Stomach (tissue), 9 donors: Measurements from ENCODE around the gene MID1. TPM values are rescaled to one million over a fixed set of nuclear protein-coding genes. Genes with fewer than 3 reads are reported as not detected.
A peak's percentile ranks its signal among the peaks of the same experiment; 100 is the strongest.

Experiments
- DNase-seq, 2 donors: peaks; one replicate each; pipeline versions ENCODE4 v3.0.0 to v3.0.0-alpha.2; 2013 to 2019
- H3K27ac ChIP-seq, 5 donors: fragments of 200-600 bp in 4 of 5; sonication (generic) in 4 of 5; one replicate each; pipeline ENCODE4 v1.5.1; 2013 to 2019; ENCODE audit warnings: mild to moderate bottlenecking in 1 of 5, moderate library complexity in 1 of 5
- H3K27me3 ChIP-seq, 3 donors: fragments of 200-600 bp; sonication (generic); one replicate each; pipeline ENCODE4 v1.5.1; 2017 to 2019; ENCODE audit warnings: mixed run types in 1 of 3
- H3K36me3 ChIP-seq, 4 donors: fragments of 200-600 bp; sonication (generic); 1 replicate in 3 of 4; 2 replicates in 1 of 4; pipeline ENCODE4 v1.5.1; 2016 to 2019
- H3K4me1 ChIP-seq, 4 donors: fragments of 200-600 bp; sonication (generic); one replicate each; pipeline ENCODE4 v1.5.1; 2016 to 2019
- H3K4me3 ChIP-seq, 4 donors: fragments of 200-600 bp; sonication (generic) in 3 of 4; one replicate each; pipeline ENCODE4 v1.5.1; 2016 to 2019; ENCODE audit warnings: mild to moderate bottlenecking in 1 of 4
- H3K9me3 ChIP-seq, 4 donors: fragments of 200-600 bp; sonication (generic); one replicate each; pipeline ENCODE4 v1.5.1; 2016 to 2019
- EP300 ChIP-seq: sonication (generic); formaldehyde crosslinking; IDR thresholded peaks from one replicate; pipeline ENCODE4 v1.6.1; 2017; ENCODE audit warnings: antibody characterized with exemption
- POLR2A ChIP-seq, 4 donors: fragments of 450-650 bp; IDR thresholded peaks; one replicate each; pipeline ENCODE4 v1.6.1; 2016; ENCODE audit warnings: antibody characterized with exemption in 4 of 4, control low read depth in 2 of 4, mild to moderate bottlenecking in 1 of 4, moderate library complexity in 1 of 4
- POLR2AphosphoS5 ChIP-seq, 3 donors: sonication (generic); formaldehyde crosslinking; IDR thresholded peaks; one replicate each; pipeline ENCODE4 v1.6.1; 2016; ENCODE audit warnings: antibody characterized with exemption in 3 of 3
- WGBS, 5 donors: extraction: QIAGEN DNeasy Blood & Tissue Kit in 3 of 5; methylation state at CpG; one replicate each; pipeline versions ENCODE4 v1.1.5 to v1.1.7; 2013 to 2018; 5-methylcytosine and 5-hydroxymethylcytosine counted together
- intact Hi-C: fragments of 100-400 bp; cut with DNase I; formaldehyde crosslinking; loops from one replicate; pipeline ENCODE4 v1.15.1; 2023; ENCODE audit warnings: low total_unique reads
- polyA plus RNA-seq, 3 donors: library from polyadenylated mRNA; stranded (reverse); fragments of 200-250 nt; gene quantifications; one replicate each; pipeline ENCODE4 v1.2.3, GENCODE V29; 2013
- total RNA-seq, 5 donors: library from RNA; depleted of rRNA; stranded (reverse); fragments of >200 nt; gene quantifications; one replicate each; pipeline versions ENCODE4 v1.1.0 to v1.2.3, GENCODE V29; 2014 to 2016
- TF ChIP-seq, protein P1 (sequence below), 7 experiments: fragments of 450-650 bp in 4 of 7; fragments of 200-600 bp in 3 of 7; sonication (generic) in 3 of 7; IDR thresholded peaks; one replicate each; pipeline ENCODE4 v1.5.1; 2016 to 2019; ENCODE audit warnings: antibody characterized with exemption in 7 of 7, control low read depth in 2 of 7, mild to moderate bottlenecking in 1 of 7
- donor health status: healthy with polysubstance abuse.
- donor health status: Bipolar disorder and iron deficiency.
- donor health status: healthy.

MID1 gene
- total and polyA plus RNA-seq, 8 donors = 2.0 to 25.1 (median 8.5) TPM

DNA sequence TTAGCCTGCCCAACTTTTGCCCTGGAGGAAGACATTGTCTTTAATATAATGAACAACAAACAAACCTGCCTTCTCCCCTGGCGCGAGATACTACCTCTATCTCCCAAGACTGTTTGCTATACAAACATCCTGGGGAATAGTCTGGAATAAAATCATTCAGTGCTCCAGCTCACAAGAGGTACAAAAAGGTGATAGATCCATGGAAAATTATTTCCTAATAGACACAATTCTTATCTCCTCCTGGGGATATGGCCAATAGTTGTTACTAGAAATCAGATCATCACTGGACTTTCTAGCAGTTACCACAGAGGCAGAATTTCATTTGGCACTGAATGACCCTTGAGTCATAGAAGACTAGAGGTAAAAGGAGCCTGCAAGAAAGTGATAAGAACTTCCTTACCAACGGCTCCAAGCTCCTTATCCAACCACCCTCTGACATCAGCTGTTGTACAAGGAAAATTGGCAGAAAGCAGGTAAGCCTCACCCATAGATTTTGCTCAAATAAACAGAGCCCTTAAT is 38.1 kb downstream of the MID1 start:
- no peaks in the 10 kb centered on the region for H3K36me3 ChIP-seq
- H3K27ac ChIP-seq = no peak overlapping the region
- H3K9me3 ChIP-seq = peaks cover 0 to 38% (median 18%) of the 10 kb centered on the region in 4 donors
- TF ChIP-seq EP300 (no peak), POLR2AphosphoS5 (IDR thresholded peaks at IDR 0.05) (peak in 1 of 3 donors; percentile 4)
- H3K27me3 ChIP-seq = no peaks in the 10 kb centered on the region
- 33 to 59% (median 39%) methylated on average over 3 of the region's 3 CpGs for WGBS, 5 donors
- H3K4me1 ChIP-seq = peaks cover 0 to 13% (median 3%) of the 10 kb centered on the region in 4 donors
- H3K4me3 ChIP-seq = no peak overlapping the region
- intact Hi-C loops = no loop called here
- DNase-seq = no peak

DNA sequence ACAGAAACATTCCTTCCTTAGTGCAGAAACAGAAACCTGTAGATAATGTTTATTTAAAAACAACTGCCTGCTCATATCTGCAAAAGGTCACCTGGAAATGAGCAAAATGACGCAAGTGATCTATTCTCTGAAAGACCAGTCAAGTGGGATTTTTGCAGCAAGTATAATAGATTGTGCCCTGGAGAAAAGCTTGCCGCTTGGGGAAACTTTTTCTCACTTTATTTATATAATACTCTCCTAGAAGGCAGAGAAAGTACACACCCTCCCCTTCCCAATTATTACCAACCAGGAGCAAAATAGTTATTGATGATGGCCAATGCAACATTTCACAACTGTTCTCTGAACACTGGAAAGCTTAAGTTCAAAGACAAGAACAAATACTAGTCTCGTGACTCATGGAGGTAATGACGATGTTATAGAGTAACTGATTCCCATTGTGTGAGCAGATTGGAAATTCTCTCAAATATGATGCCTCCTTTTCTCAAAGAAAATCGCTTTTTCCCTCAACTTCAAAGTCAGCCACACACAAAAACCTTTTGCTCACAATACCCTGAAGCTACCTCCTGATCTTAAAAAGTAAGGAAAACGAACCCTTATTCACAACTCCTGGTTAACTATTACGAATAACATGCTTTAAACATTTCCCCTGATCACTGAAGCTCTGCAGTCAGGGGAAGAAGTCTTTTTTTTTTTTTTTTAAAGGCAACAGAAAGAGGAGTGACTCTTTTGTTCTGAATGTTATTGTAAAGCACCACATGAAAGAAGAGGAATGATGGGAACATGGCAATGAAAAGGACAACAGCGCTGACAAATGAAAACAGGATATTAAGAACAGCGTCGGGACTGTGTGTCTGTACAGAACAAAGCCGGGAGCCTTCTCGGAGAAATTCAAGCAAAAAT is 41.0 kb downstream of the MID1 start:
- H3K27ac ChIP-seq = peak overlapping the region in 1 of 5 donors; percentile 9
- intact Hi-C loops = no loop called here
- peak overlapping the region in 1 of 4 donors; percentile 4 for H3K4me3 ChIP-seq
- 40 to 55% (median 52%) methylated on average over 12 of the region's 12 CpGs for WGBS, 5 donors
- no peaks in the 10 kb centered on the region for H3K36me3 ChIP-seq
- peak in 1 of 2 donors; percentile 45 for DNase-seq
- peaks cover 0 to 13% (median 3%) of the 10 kb centered on the region in 4 donors for H3K4me1 ChIP-seq
- peaks cover 0 to 15% (median 7%) of the 10 kb centered on the region in 4 donors for H3K9me3 ChIP-seq
- no peak for TF ChIP-seq POLR2AphosphoS5 (IDR thresholded peaks at IDR 0.05)
- no peak for TF ChIP-seq EP300
- TF ChIP-seq, protein P1, sequence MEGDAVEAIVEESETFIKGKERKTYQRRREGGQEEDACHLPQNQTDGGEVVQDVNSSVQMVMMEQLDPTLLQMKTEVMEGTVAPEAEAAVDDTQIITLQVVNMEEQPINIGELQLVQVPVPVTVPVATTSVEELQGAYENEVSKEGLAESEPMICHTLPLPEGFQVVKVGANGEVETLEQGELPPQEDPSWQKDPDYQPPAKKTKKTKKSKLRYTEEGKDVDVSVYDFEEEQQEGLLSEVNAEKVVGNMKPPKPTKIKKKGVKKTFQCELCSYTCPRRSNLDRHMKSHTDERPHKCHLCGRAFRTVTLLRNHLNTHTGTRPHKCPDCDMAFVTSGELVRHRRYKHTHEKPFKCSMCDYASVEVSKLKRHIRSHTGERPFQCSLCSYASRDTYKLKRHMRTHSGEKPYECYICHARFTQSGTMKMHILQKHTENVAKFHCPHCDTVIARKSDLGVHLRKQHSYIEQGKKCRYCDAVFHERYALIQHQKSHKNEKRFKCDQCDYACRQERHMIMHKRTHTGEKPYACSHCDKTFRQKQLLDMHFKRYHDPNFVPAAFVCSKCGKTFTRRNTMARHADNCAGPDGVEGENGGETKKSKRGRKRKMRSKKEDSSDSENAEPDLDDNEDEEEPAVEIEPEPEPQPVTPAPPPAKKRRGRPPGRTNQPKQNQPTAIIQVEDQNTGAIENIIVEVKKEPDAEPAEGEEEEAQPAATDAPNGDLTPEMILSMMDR (IDR thresholded peaks at IDR 0.05) = no peak
- TF ChIP-seq POLR2A (IDR thresholded peaks at IDR 0.05) = no peak
- no peaks in the 10 kb centered on the region for H3K27me3 ChIP-seq

DNA sequence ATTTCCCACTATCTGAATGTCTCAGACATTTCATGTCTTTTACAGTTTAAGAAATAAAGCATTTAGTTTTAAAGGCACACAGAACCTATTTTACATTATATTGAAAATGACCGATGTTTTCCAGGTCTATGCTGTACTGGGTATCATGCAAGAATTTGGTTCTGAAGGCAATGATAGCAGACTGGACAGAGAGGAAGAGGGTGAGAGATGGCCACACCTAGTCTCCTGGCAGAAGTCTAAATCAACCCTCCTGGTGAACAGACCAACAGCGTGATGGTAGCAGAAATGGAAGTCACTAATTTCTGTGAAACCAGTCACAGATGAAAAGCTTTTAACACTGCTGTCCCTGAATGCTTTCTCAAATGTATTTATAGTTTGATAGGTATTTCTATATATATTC is 41.9 kb downstream of the MID1 start:
- no peaks in the 10 kb centered on the region for H3K27me3 ChIP-seq
- TF ChIP-seq, protein P1 (IDR thresholded peaks at IDR 0.05) = no peak
- TF ChIP-seq EP300 = no peak
- TF ChIP-seq POLR2A (IDR thresholded peaks at IDR 0.05) = no peak
- TF ChIP-seq POLR2AphosphoS5 (IDR thresholded peaks at IDR 0.05) = no peak
- H3K36me3 ChIP-seq = no peaks in the 10 kb centered on the region
- peaks cover 0 to 15% (median 0%) of the 10 kb centered on the region in 4 donors for H3K9me3 ChIP-seq
- no peak for DNase-seq
- intact Hi-C loops = no loop called here
- peak overlapping the region in 1 of 5 donors; percentile 7 for H3K27ac ChIP-seq
- H3K4me1 ChIP-seq = peaks cover 0 to 13% (median 3%) of the 10 kb centered on the region in 4 donors
- WGBS, 5 donors = 76 to 85% (median 79%) methylated on average over 2 of the region's 2 CpGs
- H3K4me3 ChIP-seq = no peak overlapping the region

DNA sequence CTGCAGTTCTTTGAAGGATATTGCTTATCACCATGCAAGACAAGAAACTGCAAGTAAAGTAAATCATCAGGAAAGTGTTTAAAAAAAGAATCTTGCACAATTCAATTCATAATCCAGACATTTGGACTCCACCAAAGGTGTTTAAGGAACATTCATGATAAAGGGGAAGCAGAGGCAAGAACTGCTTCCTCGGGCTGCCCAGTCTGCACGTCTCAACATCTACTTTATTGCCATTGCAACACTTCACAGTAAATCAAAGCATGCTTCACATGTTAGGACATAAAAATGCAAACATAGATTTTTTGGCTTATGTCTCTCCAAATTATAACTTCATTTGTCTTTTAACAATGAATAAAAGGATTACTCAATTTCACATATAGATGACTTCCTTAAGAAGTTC is 42.5 kb downstream of the MID1 start:
- Histone ChIP-seq H3K27ac (peak overlapping the region in 1 of 5 donors; percentile 7), H3K27me3 (no peaks in the 10 kb centered on the region), H3K36me3 (no peaks in the 10 kb centered on the region), H3K4me1 (peaks cover 0 to 13% (median 3%) of the 10 kb centered on the region in 4 donors), H3K9me3 (peaks cover 0 to 11% (median 0%) of the 10 kb centered on the region in 4 donors), H3K4me3 (no peak overlapping the region)
- intact Hi-C loops = no loop called here
- no peak for TF ChIP-seq POLR2A (IDR thresholded peaks at IDR 0.05)
- TF ChIP-seq, protein P1 (IDR thresholded peaks at IDR 0.05) = no peak
- TF ChIP-seq POLR2AphosphoS5 (IDR thresholded peaks at IDR 0.05) = no peak
- TF ChIP-seq EP300 = no peak
- 15 to 48% (median 33%) methylated on average over 2 of the region's 2 CpGs for WGBS, 5 donors
- no peak for DNase-seq
